Subcutaneous abdominal adipose tissue (tissue), 5 donors: ENCODE data around the gene ABCG4.

ENCODE experiments used
- H3K27ac ChIP-seq: one replicate; pipeline ENCODE4 v1.7.0; 2013; ENCODE audit warnings: low read depth, mild to moderate bottlenecking, inconsistent platforms, low read length, moderate library complexity
- H3K27me3 ChIP-seq, 5 donors: one replicate each; pipeline ENCODE4 v1.7.0; 2013; ENCODE audit warnings: low read length in 5 of 5, inconsistent platforms in 1 of 5; ENCODE audit not compliant: control insufficient read depth in 5 of 5, insufficient read depth in 4 of 5
- H3K36me3 ChIP-seq, 5 donors: one replicate each; pipeline ENCODE4 v1.7.0; 2013; ENCODE audit warnings: low read length in 5 of 5; ENCODE audit not compliant: control insufficient read depth in 5 of 5, insufficient read depth in 5 of 5
- H3K4me1 ChIP-seq, 5 donors: one replicate each; pipeline ENCODE4 v1.7.0; 2013; ENCODE audit warnings: low read length in 5 of 5, mild to moderate bottlenecking in 3 of 5, moderate library complexity in 1 of 5; ENCODE audit not compliant: control insufficient read depth in 5 of 5, insufficient read depth in 5 of 5
- H3K4me3 ChIP-seq, 5 donors: one replicate each; pipeline ENCODE4 v1.7.0; 2013; ENCODE audit warnings: low read length in 5 of 5, low read depth in 1 of 5
- H3K9ac ChIP-seq, 5 donors: one replicate each; pipeline ENCODE4 v1.7.0; 2013; ENCODE audit warnings: low read length in 5 of 5, mild to moderate bottlenecking in 4 of 5, moderate library complexity in 3 of 5
- H3K9me3 ChIP-seq, 5 donors: one replicate each; pipeline ENCODE4 v1.7.0; 2013; ENCODE audit warnings: low read length in 5 of 5; ENCODE audit not compliant: control insufficient read depth in 5 of 5
- donor health status: healthy.
- donor health status: healthy.
- donor health status: healthy.
- donor health status: healthy.
- donor health status: healthy.

Gene ABCG4

DNA sequence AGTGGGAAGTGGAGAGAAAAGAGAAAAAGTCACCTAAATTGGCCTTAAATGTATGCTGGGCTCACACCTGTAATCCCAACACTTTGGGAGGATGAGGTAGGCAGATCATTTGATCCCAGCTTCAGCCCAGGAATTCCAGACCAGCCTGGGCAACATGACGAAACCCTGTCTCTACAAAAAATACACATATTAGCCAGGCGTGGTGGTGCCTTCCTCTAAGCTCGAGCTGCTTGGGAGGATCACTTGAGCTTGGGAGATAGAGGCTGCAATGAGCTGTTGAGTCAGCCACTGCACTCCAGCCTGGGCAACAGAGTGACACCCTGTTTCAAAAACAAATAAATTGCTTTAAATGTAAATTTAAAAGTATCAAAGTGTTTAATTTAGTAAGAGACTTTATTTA, 61.2 kb downstream of the ABCG4 start:
- Histone ChIP-seq H3K27ac (no peak overlapping the region), H3K4me1 (peaks cover 0 to 31% (median 22%) of the 10 kb centered on the region in 5 donors), H3K9ac (no peak overlapping the region), H3K36me3 (no peaks in the 10 kb centered on the region), H3K4me3 (no peak overlapping the region), H3K9me3 (no peaks in the 10 kb centered on the region), H3K27me3 (no peaks in the 10 kb centered on the region)
